Stimulated activated memory B cell treated with anti-CD40 and anti-IgM and Interleukin-4, amounts not matched to agents 10 μg/mL and 1 μg/mL and 100 μg/mL, for 72 hours (primary cell): ENCODE data around the gene ITGBL1.
A peak's percentile ranks its signal among the peaks of the same experiment; 100 is the strongest.

Experiments used
- ATAC-seq: fragments of 150-1000 bp; cut with Tn5 transposase; 2 replicates; pipeline ENCODE4 v1.10.0; 2021
- H3K27ac Mint-ChIP-seq: one replicate; pipeline ENCODE4 v1.8.0; 2022; ENCODE audit warnings: mild to moderate bottlenecking, mixed read lengths
- H3K27me3 Mint-ChIP-seq: one replicate; pipeline ENCODE4 v1.8.0; 2022; ENCODE audit warnings: mixed read lengths
- H3K36me3 Mint-ChIP-seq: one replicate; pipeline ENCODE4 v1.8.0; 2022; ENCODE audit warnings: mixed read lengths
- H3K4me1 Mint-ChIP-seq: one replicate; pipeline ENCODE4 v1.8.0; 2022; ENCODE audit warnings: mixed read lengths
- H3K4me3 Mint-ChIP-seq: one replicate; pipeline ENCODE4 v1.8.0; 2022; ENCODE audit warnings: mild to moderate bottlenecking, moderate library complexity, mixed read lengths
- H3K9me3 Mint-ChIP-seq: one replicate; pipeline ENCODE4 v1.8.0; 2022; ENCODE audit warnings: mixed read lengths

Gene ITGBL1

GRCh38 chr13:101611491-101612475, 159.3 kb downstream of the ITGBL1 start:
- Mint-ChIP-seq H3K27ac (no peak overlapping the region), H3K36me3 (no peaks in the 10 kb centered on the region), H3K4me1 (no peaks in the 10 kb centered on the region), H3K4me3 (no peak overlapping the region), H3K27me3 (peaks cover 30% of the 10 kb centered on the region), H3K9me3 (peaks cover 4% of the 10 kb centered on the region)
- ATAC-seq = no peak

- Mint-ChIP-seq H3K9me3 (peaks cover 2% of the 10 kb centered on the region), H3K4me1 (no peaks in the 10 kb centered on the region), H3K27me3 (peaks cover 30% of the 10 kb centered on the region), H3K27ac (no peak overlapping the region), H3K36me3 (no peaks in the 10 kb centered on the region), H3K4me3 (no peak overlapping the region)
- no peak for ATAC-seq
These were observed 160.3 kb downstream of the ITGBL1 start for GRCh38 chr13:101612735-101613134.

GRCh38 chr13:101614491-101614890, 162.0 kb downstream of the ITGBL1 start:
- no peak overlapping the region for H3K27ac Mint-ChIP-seq
- H3K36me3 Mint-ChIP-seq = no peaks in the 10 kb centered on the region
- no peak overlapping the region for H3K4me3 Mint-ChIP-seq
- no peak for ATAC-seq
- no peaks in the 10 kb centered on the region for H3K4me1 Mint-ChIP-seq
- no peaks in the 10 kb centered on the region for H3K9me3 Mint-ChIP-seq
- H3K27me3 Mint-ChIP-seq = peaks cover 30% of the 10 kb centered on the region

- Mint-ChIP-seq H3K27me3 (peaks cover 22% of the 10 kb centered on the region), H3K9me3 (no peaks in the 10 kb centered on the region), H3K4me1 (peaks cover 3% of the 10 kb centered on the region), H3K4me3 (no peak overlapping the region), H3K27ac (peak overlapping the region; percentile 3), H3K36me3 (no peaks in the 10 kb centered on the region)
- ATAC-seq = no peak
These were observed 166.1 kb downstream of the ITGBL1 start for GRCh38 chr13:101618440-101619187.

DNA sequence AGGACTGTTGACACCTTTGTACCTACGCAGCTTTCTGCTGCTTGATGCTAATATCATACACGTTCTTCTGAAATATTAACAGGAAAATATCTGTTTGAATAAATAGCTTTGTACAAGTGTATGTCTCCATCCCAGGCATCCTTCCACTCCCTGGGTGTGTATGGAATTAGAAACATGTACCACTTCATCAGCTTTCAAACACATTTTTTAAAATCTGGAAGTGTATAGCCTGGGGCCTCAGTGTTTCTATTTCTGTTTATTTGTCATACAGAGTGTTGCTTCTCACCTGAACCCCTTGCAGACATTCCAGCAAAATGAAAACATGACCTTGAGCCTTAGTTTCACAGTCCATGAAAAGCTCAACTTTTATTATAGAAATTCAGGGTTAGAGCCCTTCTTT, 168.6 kb downstream of the ITGBL1 start:
- Mint-ChIP-seq H3K9me3 (no peaks in the 10 kb centered on the region), H3K4me3 (no peak overlapping the region), H3K36me3 (no peaks in the 10 kb centered on the region), H3K27me3 (peaks cover 1% of the 10 kb centered on the region), H3K27ac (no peak overlapping the region), H3K4me1 (peaks cover 22% of the 10 kb centered on the region)
- no peak for ATAC-seq

- Mint-ChIP-seq H3K4me1 (peaks cover 32% of the 10 kb centered on the region), H3K27ac (peak overlapping the region; percentile 74), H3K4me3 (peak overlapping the region; percentile 71), H3K27me3 (no peaks in the 10 kb centered on the region), H3K9me3 (no peaks in the 10 kb centered on the region), H3K36me3 (no peaks in the 10 kb centered on the region)
- no peak for ATAC-seq
These were observed 171.2 kb downstream of the ITGBL1 start for GRCh38 chr13:101623470-101624209.

DNA sequence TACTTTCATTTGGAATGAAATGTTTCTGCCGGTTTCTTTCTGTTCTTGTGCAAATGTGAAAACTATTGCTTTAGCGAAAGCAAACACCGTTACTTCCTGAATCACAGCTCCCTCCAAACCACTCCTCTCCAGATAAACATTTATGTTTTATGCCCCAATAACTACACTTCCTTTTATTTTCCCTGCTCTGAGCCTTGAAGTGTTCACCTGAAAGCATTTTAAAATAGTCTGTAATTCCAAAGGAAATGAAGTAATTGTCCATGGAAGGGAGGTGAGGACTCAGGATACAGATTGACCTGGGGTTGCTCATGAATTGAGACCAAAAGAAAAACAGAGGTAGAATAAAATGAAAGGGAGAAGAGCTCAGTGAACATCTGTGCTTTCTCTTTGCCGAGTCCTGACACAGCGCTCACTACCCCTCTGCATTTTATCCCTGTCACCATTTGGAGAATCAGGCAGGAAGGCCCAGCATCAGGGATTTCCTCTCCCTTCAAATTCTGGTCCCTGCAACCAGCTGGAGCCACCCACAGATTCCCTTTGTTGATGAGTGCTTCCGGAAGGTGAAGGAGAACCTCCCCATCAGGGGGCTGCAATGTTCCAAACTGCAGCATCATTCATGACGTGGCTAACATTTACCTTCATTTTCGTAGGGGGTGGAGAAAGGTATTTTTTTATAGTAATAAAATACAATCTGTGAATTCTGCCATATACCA, 171.9 kb downstream of the ITGBL1 start:
- no peak for ATAC-seq
- Mint-ChIP-seq H3K4me3 (peak overlapping the region; percentile 71), H3K9me3 (no peaks in the 10 kb centered on the region), H3K36me3 (no peaks in the 10 kb centered on the region), H3K27ac (peak overlapping the region; percentile 74), H3K4me1 (peaks cover 32% of the 10 kb centered on the region), H3K27me3 (no peaks in the 10 kb centered on the region)

DNA sequence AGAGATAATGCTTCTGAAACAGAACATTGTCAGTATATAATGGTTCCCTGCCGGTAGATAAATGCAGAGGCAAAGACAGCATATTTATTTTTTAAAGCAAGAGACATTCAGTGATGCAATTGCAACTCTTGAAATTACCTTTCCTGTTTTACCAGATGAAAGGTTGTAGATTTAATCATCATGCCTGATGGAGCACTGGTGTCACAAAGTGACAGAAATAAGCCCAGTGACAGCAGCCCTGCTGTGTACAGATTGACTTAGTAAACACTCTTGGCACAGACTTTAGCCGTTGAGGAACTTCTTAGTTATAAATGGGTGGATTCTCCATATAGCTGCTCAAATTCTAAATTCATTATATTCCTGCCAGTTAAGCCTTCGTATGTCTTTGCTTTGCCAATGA, 172.5 kb downstream of the ITGBL1 start:
- no peak overlapping the region for H3K4me3 Mint-ChIP-seq

GRCh38 chr13:101626925-101627555, 174.6 kb downstream of the ITGBL1 start:
- H3K9me3 Mint-ChIP-seq = no peaks in the 10 kb centered on the region
- peak overlapping the region; percentile 25 for H3K4me3 Mint-ChIP-seq

More for the DNA sequence above, 172.5 kb downstream of the ITGBL1 start:
- H3K27ac Mint-ChIP-seq = peak overlapping the region; percentile 74
- H3K36me3 Mint-ChIP-seq = no peaks in the 10 kb centered on the region
- H3K27me3 Mint-ChIP-seq = no peaks in the 10 kb centered on the region
- ATAC-seq = no peak
- no peaks in the 10 kb centered on the region for H3K9me3 Mint-ChIP-seq
- peaks cover 32% of the 10 kb centered on the region for H3K4me1 Mint-ChIP-seq

GRCh38 chr13:101627556-101627943, 175.1 kb downstream of the ITGBL1 start:
- Mint-ChIP-seq H3K27ac (peak overlapping the region; percentile 72), H3K27me3 (peaks cover 8% of the 10 kb centered on the region), H3K36me3 (no peaks in the 10 kb centered on the region), H3K9me3 (no peaks in the 10 kb centered on the region), H3K4me3 (peak overlapping the region; percentile 25), H3K4me1 (peaks cover 32% of the 10 kb centered on the region)
- no peak for ATAC-seq

More at GRCh38 chr13:101626925-101627555, 174.6 kb downstream of the ITGBL1 start:
- peaks cover 32% of the 10 kb centered on the region for H3K4me1 Mint-ChIP-seq
- ATAC-seq = peak; percentile 93
- peaks cover 8% of the 10 kb centered on the region for H3K27me3 Mint-ChIP-seq
- H3K27ac Mint-ChIP-seq = peak overlapping the region; percentile 72
- no peaks in the 10 kb centered on the region for H3K36me3 Mint-ChIP-seq

GRCh38 chr13:101628900-101629299, 176.4 kb downstream of the ITGBL1 start:
- Mint-ChIP-seq H3K27ac (no peak overlapping the region), H3K9me3 (no peaks in the 10 kb centered on the region), H3K36me3 (no peaks in the 10 kb centered on the region), H3K27me3 (peaks cover 8% of the 10 kb centered on the region), H3K4me1 (peaks cover 26% of the 10 kb centered on the region), H3K4me3 (no peak overlapping the region)
- ATAC-seq = no peak

DNA sequence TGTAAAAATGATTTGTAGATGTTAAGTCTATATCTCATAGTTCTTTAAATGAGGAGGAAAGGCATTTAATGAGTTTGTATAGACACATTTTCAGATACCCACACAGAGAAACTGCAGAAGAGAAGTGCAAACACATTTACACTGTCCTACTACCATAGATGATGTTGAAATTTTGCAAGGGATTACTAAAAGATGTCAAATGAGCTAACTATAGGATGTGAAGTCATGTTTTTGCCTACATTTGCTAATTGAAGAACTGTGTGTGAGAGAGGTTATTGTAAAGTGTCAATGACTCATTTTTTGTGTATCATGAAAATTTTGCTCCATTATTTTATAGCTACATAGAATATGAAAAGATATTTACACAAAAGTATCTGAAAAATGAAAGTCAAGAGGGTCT, 178.9 kb downstream of the ITGBL1 start:
- H3K4me3 Mint-ChIP-seq = no peak overlapping the region
- no peak overlapping the region for H3K27ac Mint-ChIP-seq
- no peaks in the 10 kb centered on the region for H3K36me3 Mint-ChIP-seq
- peaks cover 11% of the 10 kb centered on the region for H3K4me1 Mint-ChIP-seq
- peaks cover 8% of the 10 kb centered on the region for H3K27me3 Mint-ChIP-seq
- ATAC-seq = no peak
- no peaks in the 10 kb centered on the region for H3K9me3 Mint-ChIP-seq

GRCh38 chr13:101634142-101634541, 181.7 kb downstream of the ITGBL1 start:
- Mint-ChIP-seq H3K27ac (no peak overlapping the region), H3K9me3 (no peaks in the 10 kb centered on the region), H3K4me1 (no peaks in the 10 kb centered on the region), H3K36me3 (no peaks in the 10 kb centered on the region), H3K4me3 (no peak overlapping the region), H3K27me3 (peaks cover 8% of the 10 kb centered on the region)
- no peak for ATAC-seq

DNA sequence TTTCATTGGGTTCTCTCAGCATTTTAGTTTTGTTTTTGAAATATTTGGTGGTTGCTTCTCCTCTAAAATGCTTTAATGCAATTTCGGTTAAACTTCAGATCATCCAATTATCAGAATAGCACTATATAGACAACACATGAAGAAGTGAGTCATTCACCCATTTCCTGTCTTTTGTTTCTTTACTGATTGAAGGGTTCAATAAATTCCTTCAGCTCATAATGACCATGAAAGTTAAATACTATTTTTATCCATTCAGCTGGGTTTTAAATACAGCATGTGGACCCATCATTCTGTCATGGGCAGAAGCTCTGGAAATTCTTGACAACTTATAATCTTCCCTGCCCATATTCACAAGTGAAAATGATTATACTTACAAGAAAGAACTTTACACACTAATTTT, 187.2 kb downstream of the ITGBL1 start:
- no peak overlapping the region for H3K4me3 Mint-ChIP-seq
- no peak for ATAC-seq
- H3K27me3 Mint-ChIP-seq = peaks cover 1% of the 10 kb centered on the region
- H3K4me1 Mint-ChIP-seq = peaks cover under 1% of the 10 kb centered on the region
- H3K36me3 Mint-ChIP-seq = no peaks in the 10 kb centered on the region
- H3K27ac Mint-ChIP-seq = no peak overlapping the region
- H3K9me3 Mint-ChIP-seq = no peaks in the 10 kb centered on the region
